H1 (cell line): ENCODE measurements around the gene ERICH2. TPM values are rescaled to one million over a fixed set of nuclear protein-coding genes. Genes with fewer than 3 reads are reported as not detected.

Experiments used
- CTCF ChIA-PET: fragments of 300-600 bp; sonication (Branson Sonifier 250); formaldehyde crosslinking; loops from one replicate; lab custom pipeline; 2021; ENCODE audit not compliant: partially characterized antibody; lab: Charles Lee
- POLR2A ChIA-PET: fragments of 300-600 bp; sonication (Branson Sonifier 250); formaldehyde crosslinking; loops from one replicate; lab custom pipeline; 2021; ENCODE audit warnings: inconsistent platforms; ENCODE audit not compliant: partially characterized antibody; lab: Charles Lee
- DNase-seq, 2 experiments: peaks; one replicate each; pipeline versions ENCODE4 v3.0.0 to v3.0.0-alpha.2; 2010 to 2022; ENCODE audit warnings: low spot score in 2 of 2, low read depth in 1 of 2, mixed read lengths in 1 of 2
- FAIRE-seq: peaks from 2 replicates; lab custom pipeline; 2011; peaks lifted over from hg19 to GRCh38; lab: Jason Lieb, UNC
- H2AFZ ChIP-seq: 2 replicates; pipeline ENCODE4 v1.8.1; 2012; ENCODE audit warnings: low read length, inconsistent platforms
- H2AK5ac ChIP-seq: 2 replicates; pipeline ENCODE4 v1.6.1; 2013; ENCODE audit warnings: low read depth, low read length
- H2BK120ac ChIP-seq: replicated peaks from 2 replicates; pipeline ENCODE3; 2013; ENCODE audit warnings: low read depth, low read length, inconsistent platforms
- H2BK12ac ChIP-seq: 2 replicates; pipeline ENCODE4 v1.6.1; 2013; ENCODE audit warnings: low read depth, low read length
- H2BK15ac ChIP-seq: 2 replicates; pipeline ENCODE4 v1.6.1; 2013; ENCODE audit warnings: low read length
- H2BK20ac ChIP-seq: 2 replicates; pipeline ENCODE4 v1.6.1; 2013; ENCODE audit warnings: low read length
- H2BK5ac ChIP-seq: 2 replicates; pipeline ENCODE4 v1.6.1; 2013; ENCODE audit warnings: low read depth, low read length
- H3K14ac ChIP-seq: 2 replicates; pipeline ENCODE4 v1.6.1; 2013; ENCODE audit warnings: inconsistent platforms; ENCODE audit not compliant: insufficient read length
- H3K18ac ChIP-seq: 2 replicates; pipeline ENCODE4 v1.6.1; 2013; ENCODE audit warnings: low read length; ENCODE audit errors: extremely low read depth
- H3K23ac ChIP-seq: 2 replicates; pipeline ENCODE4 v1.6.1; 2013; ENCODE audit warnings: inconsistent platforms; ENCODE audit not compliant: insufficient read length
- H3K23me2 ChIP-seq: 2 replicates; pipeline ENCODE4 v1.6.1; 2013; ENCODE audit warnings: low read depth, low read length
- H3K27ac ChIP-seq: 2 replicates; pipeline ENCODE4 v1.6.1; 2011; ENCODE audit warnings: low read depth, low read length, inconsistent platforms
- H3K27me3 ChIP-seq, 4 experiments: replicated peaks in 1 of 4; 1 replicate in 1 of 4; 2 replicates in 3 of 4; pipeline versions ENCODE4 v1.6.1 to v1.8.1; 2011 to 2013; ENCODE audit warnings: low read length in 3 of 4, mild to moderate bottlenecking in 3 of 4, inconsistent platforms in 2 of 4, mixed read lengths in 2 of 4, moderate library complexity in 1 of 4; ENCODE audit not compliant: control insufficient read depth in 3 of 4, insufficient read depth in 3 of 4; ENCODE audit errors: extremely low read depth in 1 of 4
- H3K36me3 ChIP-seq, 4 experiments: 2 replicates each; pipeline versions ENCODE4 v1.6.1 to v1.8.1; 2011 to 2013; ENCODE audit warnings: mild to moderate bottlenecking in 4 of 4, low read length in 3 of 4, moderate library complexity in 2 of 4, control low read depth in 1 of 4, inconsistent platforms in 1 of 4; ENCODE audit not compliant: insufficient read depth in 4 of 4, control insufficient read depth in 2 of 4
- H3K4ac ChIP-seq: replicated peaks from 2 replicates; pipeline ENCODE3; 2013; ENCODE audit warnings: low read length, low read depth, mixed read lengths, inconsistent platforms; ENCODE audit not compliant: insufficient read length
- H3K4me1 ChIP-seq, 4 experiments: replicated peaks in 1 of 4; 1 replicate in 1 of 4; 2 replicates in 3 of 4; pipeline versions ENCODE4 v1.6.1 to v1.8.1; 2011 to 2013; ENCODE audit warnings: low read length in 3 of 4, inconsistent platforms in 2 of 4, mixed read lengths in 1 of 4; ENCODE audit not compliant: insufficient read depth in 4 of 4, control insufficient read depth in 3 of 4
- H3K4me2 ChIP-seq, 2 experiments: 2 replicates each; pipeline versions ENCODE4 v1.6.1 to v1.8.1; 2011 to 2013; ENCODE audit warnings: low read depth in 2 of 2, low read length in 2 of 2, control low read depth in 1 of 2, inconsistent platforms in 1 of 2, mild to moderate bottlenecking in 1 of 2; ENCODE audit not compliant: insufficient read depth in 1 of 2
- H3K4me3 ChIP-seq, 4 experiments: fragments of 200-600, 300-600 bp in 1 of 4; sonication (generic), shearing (Covaris generic), sonication (Bioruptor Twin) in 1 of 4; 2 replicates each; pipeline versions ENCODE4 v1.5.1 to v1.8.1; 2011 to 2016; ENCODE audit warnings: low read length in 4 of 4, low read depth in 3 of 4, control low read depth in 2 of 4, inconsistent platforms in 2 of 4, mild to moderate bottlenecking in 2 of 4, mixed read lengths in 1 of 4, moderate library complexity in 1 of 4; ENCODE audit not compliant: insufficient read depth in 2 of 4; ENCODE audit errors: extremely low read depth in 1 of 4
- H3K56ac ChIP-seq: replicated peaks from 2 replicates; pipeline ENCODE3; 2013; ENCODE audit warnings: low read depth, mild to moderate bottlenecking, mixed read lengths, low read length, inconsistent platforms; ENCODE audit not compliant: insufficient read length
- H3K79me1 ChIP-seq: 2 replicates; pipeline ENCODE4 v1.6.1; 2013; ENCODE audit warnings: low read depth, low read length, control low read depth
- H3K79me2 ChIP-seq, 2 experiments: 2 replicates each; pipeline versions ENCODE4 v1.6.1 to v1.8.1; 2012 to 2013; ENCODE audit warnings: low read length in 2 of 2, mild to moderate bottlenecking in 2 of 2, inconsistent platforms in 1 of 2; ENCODE audit not compliant: insufficient read depth in 2 of 2, control insufficient read depth in 1 of 2
- H3K9ac ChIP-seq, 4 experiments: replicated peaks in 1 of 4; 1 replicate in 1 of 4; 2 replicates in 3 of 4; pipeline versions ENCODE4 v1.6.1 to v1.8.1; 2011 to 2013; ENCODE audit warnings: low read depth in 3 of 4, low read length in 3 of 4, control low read depth in 2 of 4, mild to moderate bottlenecking in 2 of 4, moderate library complexity in 2 of 4, inconsistent platforms in 1 of 4; ENCODE audit errors: extremely low read depth in 1 of 4
- H3K9me3 ChIP-seq, 2 experiments: 2 replicates each; pipeline versions ENCODE4 v1.6.1 to v1.8.1; 2012 to 2013; ENCODE audit warnings: mild to moderate bottlenecking in 2 of 2, moderate library complexity in 2 of 2, control low read depth in 1 of 2, inconsistent platforms in 1 of 2, low read depth in 1 of 2, low read length in 1 of 2, mixed read lengths in 1 of 2; ENCODE audit not compliant: insufficient read depth in 2 of 2
- H4K20me1 ChIP-seq, 2 experiments: replicated peaks in 1 of 2; 2 replicates each; pipeline versions ENCODE3 to v1.8.1; 2011 to 2013; ENCODE audit warnings: inconsistent platforms in 2 of 2, low read length in 2 of 2, mild to moderate bottlenecking in 1 of 2; ENCODE audit not compliant: insufficient read depth in 2 of 2, control insufficient read depth in 1 of 2
- H4K5ac ChIP-seq: 2 replicates; pipeline ENCODE4 v1.6.1; 2013; ENCODE audit warnings: low read length, low read depth, mixed read lengths, inconsistent platforms; ENCODE audit not compliant: insufficient read length
- H4K8ac ChIP-seq: 2 replicates; pipeline ENCODE4 v1.8.0; 2013; ENCODE audit warnings: mild to moderate bottlenecking, moderate library complexity, low read length, inconsistent platforms; ENCODE audit not compliant: insufficient read depth; ENCODE audit errors: extremely low read depth
- H4K91ac ChIP-seq: replicated peaks from 2 replicates; pipeline ENCODE3; 2013; ENCODE audit warnings: low read length, mixed read lengths, inconsistent platforms; ENCODE audit not compliant: insufficient read length
- EZH2 ChIP-seq: fragments of 200-600 bp; sonication (generic); IDR thresholded peaks from 2 replicates; pipeline ENCODE4 v1.7.1; 2012; ENCODE audit warnings: low read depth, mild to moderate bottlenecking, moderate library complexity, low read length, inconsistent platforms; ENCODE audit not compliant: severe bottlenecking
- GTF2F1 ChIP-seq: IDR thresholded peaks from 2 replicates; pipeline ENCODE4 v1.6.1; 2012; ENCODE audit warnings: low read depth, low read length, improper control_type of control experiment, borderline replicate concordance
- PHF8 ChIP-seq: fragments of 200-600 bp; sonication (generic); conservative IDR thresholded peaks from 2 replicates; pipeline ENCODE4 v1.7.1; 2012; ENCODE audit warnings: low read depth, mild to moderate bottlenecking, inconsistent platforms, low read length, moderate library complexity
- POLR2AphosphoS5 ChIP-seq: IDR thresholded peaks from 2 replicates; pipeline ENCODE4 v1.6.1; 2011; ENCODE audit warnings: low read depth, low read length
- RBBP5 ChIP-seq: IDR thresholded peaks from 2 replicates; pipeline ENCODE4 v1.7.1; 2012; ENCODE audit warnings: low read depth, mild to moderate bottlenecking, inconsistent platforms, low read length, moderate library complexity, borderline replicate concordance
- WGBS, 2 experiments: shearing (Covaris generic) in 1 of 2; methylation state at CpG; one replicate each; pipeline versions ENCODE4 v1.1.6 to v1.1.7; 2013 to 2015; ENCODE audit warnings: low lambda C conversion rate in 2 of 2, mixed read lengths in 2 of 2, inconsistent platforms in 1 of 2, low coverage in 1 of 2, missing lambda C conversion rate in 1 of 2; ENCODE audit not compliant: insufficient replicate concordance in 2 of 2, insufficient coverage in 1 of 2, insufficient read length in 1 of 2; ENCODE audit errors: extremely low coverage in 1 of 2, missing lambda C conversion rate in 1 of 2; 5-methylcytosine and 5-hydroxymethylcytosine counted together
- polyA plus RNA-seq, 7 experiments: library from polyadenylated mRNA; depleted of rRNA in 3 of 7; stranded (reverse) in 5 of 7; unstranded in 2 of 7; fragments of >200 nt in 5 of 7; fragments of 200-250 nt in 2 of 7; gene quantifications; 1 replicate in 5 of 7; 2 replicates in 1 of 7; 4 replicates in 1 of 7; pipeline versions ENCODE4 v1.2.1 to v1.2.3, GENCODE V29; 2011 to 2013; ENCODE audit warnings: missing spikeins in 2 of 7, mixed read lengths in 2 of 7
- total RNA-seq: library from RNA; stranded (reverse); fragmentation: NEBNext Ultra II Directional; extraction: Animal tissue kit (Norgen Biotek cat#: 25700); gene quantifications from 2 replicates; pipeline ENCODE4 v1.2.1, GENCODE V29; 2021
- TF ChIP-seq, protein P1 (sequence below), 3 experiments: IDR thresholded peaks; 1 replicate in 2 of 3; 2 replicates in 1 of 3; pipeline versions ENCODE4 v1.5.1 to v1.6.1; 2011; ENCODE audit warnings: low read length in 3 of 3, mild to moderate bottlenecking in 3 of 3, inconsistent platforms in 2 of 3, low read depth in 1 of 3, moderate library complexity in 1 of 3; ENCODE audit not compliant: insufficient read depth in 1 of 3; ENCODE audit errors: control extremely low read depth in 1 of 3
- TF ChIP-seq, protein P2 (sequence below): IDR thresholded peaks from 2 replicates; pipeline ENCODE4 v1.6.1; 2011; ENCODE audit warnings: low read length, improper control_type of control experiment

Gene ERICH2
- total and polyA plus RNA-seq, 2 of the 8 experiments (the other 6 are each of a cell fraction or from before 2014, with no cell fraction given), result 0.20 to 2.1 TPM

DNA sequence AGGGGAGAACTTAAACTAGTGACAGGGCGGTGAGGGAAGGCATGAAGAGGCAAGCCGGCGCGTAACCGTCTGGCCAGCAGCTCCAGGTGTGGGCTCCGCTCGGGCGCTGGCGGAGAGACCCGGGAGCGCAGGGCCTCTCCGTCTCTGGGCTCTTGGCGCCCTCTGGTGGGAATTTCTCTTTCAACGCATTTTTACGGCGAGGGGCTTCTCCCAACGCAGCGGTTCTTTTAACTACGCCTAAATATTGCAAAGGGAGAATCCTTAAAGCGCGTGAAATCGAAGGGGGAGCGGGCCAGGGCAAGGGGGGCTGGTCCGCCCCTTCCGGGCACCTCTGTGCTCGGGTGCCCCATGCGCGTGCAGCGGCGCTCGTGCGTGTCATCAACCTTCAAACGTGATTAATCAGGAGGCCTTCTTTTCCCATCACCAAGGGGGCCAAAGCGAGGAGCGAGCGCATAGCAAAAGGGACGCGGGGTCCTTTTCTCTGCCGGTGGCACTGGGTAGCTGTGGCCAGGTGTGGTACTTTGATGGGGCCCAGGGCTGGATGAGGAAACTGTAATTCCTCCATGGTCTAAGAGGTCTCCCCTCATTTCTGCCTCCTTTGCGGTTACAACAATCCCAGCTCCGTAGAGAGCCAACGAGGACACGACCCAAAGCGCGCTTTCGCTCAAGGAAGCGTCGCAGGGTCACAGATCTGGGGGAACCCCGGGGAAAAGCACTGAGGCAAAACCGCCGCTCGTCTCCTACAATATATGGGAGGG is 45.7 kb downstream of the ERICH2 start:
- Histone ChIP-seq H3K9me3 (no peaks in the 10 kb centered on the region), H2BK5ac (no peak overlapping the region), H2AFZ (no peak overlapping the region), H3K4me2 (peak overlapping the region; percentile 76 to 89), H4K8ac (no peak overlapping the region), H3K14ac (no peak overlapping the region), H4K5ac (no peak overlapping the region), H3K23ac (no peak overlapping the region), H2BK12ac (peak overlapping the region; percentile 68; the same call in 1 of the 2 replicates), H3K4ac (no peak overlapping the region), H3K27me3 (peaks cover 61 to 82% (median 79%) of the 10 kb centered on the region in 4 experiments), H3K79me2 (no peaks in the 10 kb centered on the region), H3K9ac (no peak overlapping the region), H3K79me1 (no peaks in the 10 kb centered on the region), H3K18ac (no peak overlapping the region; the same call in 1 of the 2 replicates), H2AK5ac (no peak overlapping the region), H3K23me2 (peaks cover 42% of the 10 kb centered on the region), H2BK20ac (no peak overlapping the region), H2BK15ac (no peak overlapping the region), H3K4me3 (peak overlapping the region; percentile 39 to 70 (median 52); a peak in 7 of 8 replicates), H3K27ac (no peak overlapping the region), H2BK120ac (no peak overlapping the region), H4K20me1 (peaks cover 0 to 7% of the 10 kb centered on the region in 2 experiments), H3K56ac (no peak overlapping the region), H4K91ac (no peak overlapping the region), H3K4me1 (peaks cover 3 to 52% (median 24%) of the 10 kb centered on the region in 4 experiments), H3K36me3 (no peaks in the 10 kb centered on the region; a peak in 1 of 8 replicates)
- ChIA-PET CTCF (interaction anchor here (0.5 to 6.1 kb wide), 45 partner anchors 9 to 883 kb away, joined by 3 to 68 read pairs (median 3); no protein-coding TSS in a partner anchor), POLR2A (interaction anchor here (0.6 to 3.9 kb wide), 2 partner anchors 103 to 495 kb away, joined by 3 to 13 read pairs; no protein-coding TSS in a partner anchor)
- FAIRE-seq (no peak), DNase-seq (peak in 1 of 2 experiments; percentile 92)
- 2% methylated on average over 48 of the region's 52 CpGs; no CpG with 5 or more reads in 1 of the 2 experiments for whole genome bisulfite sequencing, 2 experiments
- no peak for TF ChIP-seq PHF8
- no peak for TF ChIP-seq POLR2AphosphoS5
- TF ChIP-seq GTF2F1, result no peak
- peak; percentile 72 for TF ChIP-seq EZH2
- TF ChIP-seq, protein P1, sequence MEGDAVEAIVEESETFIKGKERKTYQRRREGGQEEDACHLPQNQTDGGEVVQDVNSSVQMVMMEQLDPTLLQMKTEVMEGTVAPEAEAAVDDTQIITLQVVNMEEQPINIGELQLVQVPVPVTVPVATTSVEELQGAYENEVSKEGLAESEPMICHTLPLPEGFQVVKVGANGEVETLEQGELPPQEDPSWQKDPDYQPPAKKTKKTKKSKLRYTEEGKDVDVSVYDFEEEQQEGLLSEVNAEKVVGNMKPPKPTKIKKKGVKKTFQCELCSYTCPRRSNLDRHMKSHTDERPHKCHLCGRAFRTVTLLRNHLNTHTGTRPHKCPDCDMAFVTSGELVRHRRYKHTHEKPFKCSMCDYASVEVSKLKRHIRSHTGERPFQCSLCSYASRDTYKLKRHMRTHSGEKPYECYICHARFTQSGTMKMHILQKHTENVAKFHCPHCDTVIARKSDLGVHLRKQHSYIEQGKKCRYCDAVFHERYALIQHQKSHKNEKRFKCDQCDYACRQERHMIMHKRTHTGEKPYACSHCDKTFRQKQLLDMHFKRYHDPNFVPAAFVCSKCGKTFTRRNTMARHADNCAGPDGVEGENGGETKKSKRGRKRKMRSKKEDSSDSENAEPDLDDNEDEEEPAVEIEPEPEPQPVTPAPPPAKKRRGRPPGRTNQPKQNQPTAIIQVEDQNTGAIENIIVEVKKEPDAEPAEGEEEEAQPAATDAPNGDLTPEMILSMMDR (IDR thresholded peaks at IDR 0.05; ENCODE audit: control extremely low read depth in 1 of 3, insufficient read depth in 1 of 3, low read depth in 1 of 3, low read length in 3 of 3), result peak in 2 of 3 experiments; percentile 74 to 99; a peak in 3 of 4 replicates
- TF ChIP-seq RBBP5, result no peak
- TF ChIP-seq, protein P2, sequence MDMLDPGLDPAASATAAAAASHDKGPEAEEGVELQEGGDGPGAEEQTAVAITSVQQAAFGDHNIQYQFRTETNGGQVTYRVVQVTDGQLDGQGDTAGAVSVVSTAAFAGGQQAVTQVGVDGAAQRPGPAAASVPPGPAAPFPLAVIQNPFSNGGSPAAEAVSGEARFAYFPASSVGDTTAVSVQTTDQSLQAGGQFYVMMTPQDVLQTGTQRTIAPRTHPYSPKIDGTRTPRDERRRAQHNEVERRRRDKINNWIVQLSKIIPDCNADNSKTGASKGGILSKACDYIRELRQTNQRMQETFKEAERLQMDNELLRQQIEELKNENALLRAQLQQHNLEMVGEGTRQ, result no peak
